HPDE6-E6E7 (cell line): ENCODE results near the gene GARNL3.
A peak's percentile ranks its signal among the peaks of the same experiment; 100 is the strongest.

Experiments used
- DNase-seq: peaks from one replicate; pipeline ENCODE4 v3.0.0; 2011; ENCODE audit warnings: missing footprints; ENCODE audit errors: extremely low spot score

Gene GARNL3

GRCh38 chr9:127351182-127352166, 86.9 kb downstream of the GARNL3 start:
- no peak for DNase-seq

DNA sequence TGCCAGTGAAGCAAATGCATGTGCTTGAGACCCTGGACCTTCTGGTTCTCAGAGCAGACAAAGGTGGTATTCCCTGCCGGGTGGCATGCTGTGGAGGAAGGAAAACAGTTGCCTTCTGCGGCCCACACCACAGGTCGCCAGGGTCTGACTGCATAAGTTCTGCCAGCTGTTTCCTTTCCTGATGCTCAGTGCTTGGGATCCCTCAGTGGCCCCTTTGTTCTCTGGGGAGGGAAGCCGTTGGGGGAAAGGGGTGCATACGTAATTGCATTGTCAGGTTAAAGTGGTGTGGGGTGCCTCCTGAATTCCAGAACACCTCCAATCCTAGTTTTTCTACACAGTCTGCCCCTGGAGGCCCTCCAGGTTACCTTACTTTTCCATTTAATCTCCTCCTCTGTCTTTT, 89.3 kb downstream of the GARNL3 start:
- no peak for DNase-seq

DNA sequence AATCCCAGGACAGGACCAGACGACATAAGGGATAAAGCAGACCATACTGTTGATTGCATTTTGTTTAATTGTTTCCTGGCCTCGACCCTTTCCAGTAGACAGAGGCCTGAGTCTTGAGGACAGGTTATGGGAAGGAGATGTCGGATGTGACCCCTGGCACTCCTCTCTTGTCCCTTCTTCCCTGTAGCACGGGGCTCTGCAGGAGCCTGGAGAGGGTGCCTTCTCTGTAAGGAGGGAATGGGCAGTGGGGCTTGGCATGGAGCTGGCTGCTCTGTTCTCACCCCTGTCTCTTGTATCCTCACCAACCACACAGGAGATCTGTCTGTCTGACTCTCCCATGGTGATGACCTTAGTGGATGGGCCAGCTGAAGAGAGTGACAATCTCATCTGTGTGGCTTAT, 92.3 kb downstream of the GARNL3 start:
- no peak for DNase-seq

DNA sequence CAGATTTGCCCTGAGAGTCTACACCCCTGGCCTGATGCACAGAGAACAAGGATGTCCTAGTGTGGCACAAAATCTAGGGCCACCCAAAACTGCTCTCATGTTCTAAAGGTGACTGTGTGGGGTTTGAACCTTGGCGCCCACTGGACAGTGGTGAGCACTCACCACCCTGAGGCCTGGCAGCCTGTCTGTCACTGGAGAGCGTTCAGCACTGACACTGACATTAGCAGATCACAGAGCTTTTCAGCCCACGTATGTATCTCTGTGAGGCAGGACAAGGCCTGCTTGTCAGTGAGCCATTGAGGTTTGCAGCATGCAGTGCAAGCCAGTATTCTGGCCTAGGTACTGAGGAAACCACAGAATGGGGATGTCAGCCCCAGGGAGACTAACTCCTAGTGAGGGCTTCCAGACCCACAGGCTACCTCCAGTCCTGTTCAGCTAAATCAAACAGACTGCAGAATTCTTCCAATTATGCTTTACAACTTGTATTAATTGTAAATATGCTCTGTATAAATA, 93.5 kb downstream of the GARNL3 start:
- no peak for DNase-seq

- DNase-seq, result no peak
Observed at GRCh38 chr9:127358770-127359169, 94.2 kb downstream of the GARNL3 start.

GRCh38 chr9:127360250-127360649, 95.7 kb downstream of the GARNL3 start:
- DNase-seq, result peak; percentile 40

- DNase-seq, result peak; percentile 34
Observed at GRCh38 chr9:127360829-127361228, 96.3 kb downstream of the GARNL3 start.

- peak; percentile 88 for DNase-seq
Observed at GRCh38 chr9:127361561-127361960, 97.0 kb downstream of the GARNL3 start.

DNA sequence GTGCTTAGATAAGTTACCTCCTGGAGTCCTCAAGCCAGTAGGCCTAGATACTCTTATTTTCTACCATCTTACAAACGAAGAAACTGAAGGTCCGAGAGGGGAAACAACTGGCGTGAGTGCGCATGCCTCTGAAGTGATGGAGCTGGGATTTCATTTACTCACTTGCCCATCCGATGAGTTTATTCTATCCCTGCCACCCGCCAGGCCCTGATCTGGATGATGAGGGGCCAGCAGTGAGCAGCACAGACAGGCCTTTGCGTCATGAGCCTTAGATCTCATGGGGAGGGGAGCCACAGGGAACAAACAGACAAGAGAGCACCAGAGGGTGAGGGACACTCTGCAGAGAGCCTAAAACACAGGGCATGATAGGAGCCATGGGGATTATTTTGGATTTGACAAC, 98.3 kb downstream of the GARNL3 start:
- DNase-seq, result no peak

- no peak for DNase-seq
Observed at GRCh38 chr9:127365461-127365860, 100.9 kb downstream of the GARNL3 start.

DNA sequence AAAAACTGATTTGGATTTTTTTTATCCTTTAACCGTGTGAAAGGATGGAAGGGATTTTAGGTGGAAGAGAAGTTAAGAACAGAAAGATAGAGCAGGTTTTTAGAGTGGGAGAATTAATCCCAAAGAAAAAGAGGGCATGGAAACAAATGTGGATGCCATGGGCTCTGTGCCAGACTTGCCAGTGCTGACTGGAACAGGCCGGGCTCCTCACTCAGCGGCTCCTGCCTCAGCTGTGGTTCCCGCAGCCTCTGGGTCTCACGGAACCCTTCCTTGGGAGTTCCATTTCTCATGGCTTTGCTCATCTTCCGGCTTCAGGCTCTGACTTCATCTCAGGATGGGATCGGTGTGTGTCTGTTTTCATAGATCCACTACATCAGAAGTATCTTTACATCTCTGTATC, 102.0 kb downstream of the GARNL3 start:
- no peak for DNase-seq

- DNase-seq, result no peak
Observed at GRCh38 chr9:127368852-127369402, 104.4 kb downstream of the GARNL3 start.

GRCh38 chr9:127369428-127369827, 104.9 kb downstream of the GARNL3 start:
- DNase-seq, result no peak

GRCh38 chr9:127370147-127370579, 105.6 kb downstream of the GARNL3 start:
- no peak for DNase-seq

DNA sequence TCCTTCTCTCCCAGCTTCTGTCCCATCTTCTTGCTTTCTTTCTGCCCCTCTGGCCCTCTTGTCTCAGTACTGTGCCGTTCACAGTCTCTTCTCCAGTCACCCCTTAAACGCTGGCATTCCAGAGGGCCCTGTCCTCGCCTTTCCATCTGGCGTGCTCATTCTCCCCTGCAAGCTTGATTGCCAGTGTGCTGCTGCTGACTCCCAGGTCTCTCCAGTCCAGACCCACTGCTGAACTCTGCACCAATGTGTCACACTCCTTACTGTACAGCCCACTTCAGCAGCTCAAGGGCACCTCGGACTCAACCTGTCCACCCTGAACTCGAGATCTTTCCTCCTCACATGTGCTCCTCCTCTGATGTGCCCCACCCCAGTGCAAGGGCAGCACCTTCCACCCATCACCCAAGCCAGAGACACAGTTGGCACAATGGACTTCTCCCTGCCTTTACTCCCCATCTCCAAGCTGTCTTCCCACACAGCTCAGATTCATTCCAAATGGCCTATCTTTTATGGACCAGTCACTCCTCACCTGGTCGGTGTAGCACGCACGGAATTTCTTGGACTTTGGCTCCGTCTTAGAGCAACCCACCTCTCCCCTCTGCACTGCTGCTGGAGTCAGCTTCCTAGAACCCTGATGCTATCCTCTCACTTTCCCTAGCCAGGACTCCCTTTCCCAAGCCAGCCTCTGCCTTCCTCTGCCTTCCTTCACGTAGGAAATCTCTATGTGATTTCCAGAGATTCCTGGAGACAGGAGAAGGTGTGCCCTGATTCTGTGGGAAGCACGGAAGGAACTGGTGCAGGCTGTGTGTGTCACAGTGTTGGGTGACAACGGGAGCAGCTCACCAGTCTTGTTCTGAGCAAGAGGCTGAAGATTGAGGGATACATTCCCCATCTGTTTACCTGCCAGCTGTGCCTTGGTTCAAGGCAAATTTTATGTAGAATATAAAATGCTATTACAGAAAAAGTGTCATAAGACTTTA, 106.4 kb downstream of the GARNL3 start:
- DNase-seq, result no peak

- no peak for DNase-seq
Observed at GRCh38 chr9:127380479-127380878, 115.9 kb downstream of the GARNL3 start.

GRCh38 chr9:127382541-127382940, 118.0 kb downstream of the GARNL3 start:
- DNase-seq, result no peak

GRCh38 chr9:127384016-127384730, 119.6 kb downstream of the GARNL3 start:
- DNase-seq, result no peak

DNA sequence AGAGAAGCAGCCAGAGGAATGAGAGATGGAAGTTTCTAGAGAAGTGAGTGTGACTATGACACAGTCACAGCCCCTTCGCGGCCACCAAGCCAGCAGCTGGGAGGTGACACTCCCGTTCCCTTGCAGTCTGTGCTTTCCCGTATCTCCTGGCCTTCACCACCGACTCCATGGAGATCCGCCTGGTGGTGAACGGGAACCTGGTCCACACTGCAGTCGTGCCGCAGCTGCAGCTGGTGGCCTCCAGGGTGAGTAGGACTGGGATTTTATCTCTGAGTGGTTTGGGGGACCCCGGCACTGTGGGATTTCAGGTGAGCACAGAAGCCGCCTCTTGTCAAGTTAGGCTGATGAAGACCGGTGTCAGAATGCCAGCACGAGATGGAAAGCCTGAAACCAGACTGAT, 120.3 kb downstream of the GARNL3 start:
- DNase-seq, result no peak

GRCh38 chr9:127386249-127386648, 121.7 kb downstream of the GARNL3 start:
- DNase-seq, result no peak

DNA sequence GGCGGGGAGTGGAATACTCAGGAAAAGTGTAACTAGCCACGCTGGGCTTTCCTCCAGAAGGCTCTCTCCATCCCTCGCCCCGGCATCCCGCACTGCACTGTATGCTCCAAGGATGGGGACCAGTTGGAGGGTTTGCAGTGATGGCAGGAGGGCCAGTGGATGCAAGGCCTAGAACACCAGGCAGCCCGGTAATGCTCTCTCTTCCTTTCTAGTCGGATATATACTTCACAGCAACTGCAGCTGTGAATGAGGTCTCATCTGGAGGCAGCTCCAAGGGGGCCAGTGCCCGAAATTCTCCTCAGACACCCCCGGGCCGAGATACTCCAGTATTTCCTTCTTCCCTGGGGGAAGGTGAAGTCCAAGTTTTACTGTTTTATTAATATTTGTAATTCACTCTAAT, 122.4 kb downstream of the GARNL3 start:
- no peak for DNase-seq
